SH-SY5Y (cell line): ENCODE measurements around the gene CASQ2.

Experiments used
- GATA2 ChIP-seq: IDR thresholded peaks from 2 replicates; pipeline ENCODE4 v1.6.1; 2011; ENCODE audit warnings: mild to moderate bottlenecking, low read depth, low read length
- GATA3 ChIP-seq: IDR thresholded peaks from 2 replicates; pipeline ENCODE4 v1.6.1; 2011; ENCODE audit warnings: low read depth, mild to moderate bottlenecking, low read length, moderate library complexity

GRCh38 chr1:115677182-115677555 is 91.3 kb downstream of the CASQ2 start:
- TF ChIP-seq GATA2 (no peak), GATA3 (no peak)
